OCI-LY7 (cell line): Measurements from ENCODE around the gene FUNDC2. TPM values are rescaled to one million over a fixed set of nuclear protein-coding genes. Genes with fewer than 3 reads are reported as not detected.

Experiments
- BruUV-seq: library from RNA; stranded (reverse); fragments of 400-500 nt; replicated peaks from 2 replicates; lab custom pipeline; 2021; lab: Mats Ljungman, UMichigan
- CTCF ChIA-PET: fragments of 300-600 bp; sonication (Branson Sonifier 250); formaldehyde crosslinking; loops from one replicate; lab custom pipeline; 2022; ENCODE audit warnings: antibody characterized with exemption; ENCODE audit not compliant: unreplicated experiment; lab: Charles Lee
- POLR2A ChIA-PET: fragments of 300-600 bp; sonication (Branson Sonifier 250); formaldehyde crosslinking; loops from one replicate; lab custom pipeline; 2022; ENCODE audit warnings: antibody characterized with exemption; lab: Charles Lee
- DNase-seq: peaks from one replicate; pipeline ENCODE4 v3.0.0-alpha.2; 2015; ENCODE audit warnings: low spot score
- H2AFZ ChIP-seq: fragments of 200-600 bp; sonication (generic), shearing (Covaris generic); 2 replicates; pipeline ENCODE4 v1.6.1; 2014; ENCODE audit warnings: mild to moderate bottlenecking, antibody characterized with exemption, low read length, moderate library complexity
- H3K27ac ChIP-seq: fragments of 200-600 bp; sonication (generic); 2 replicates; pipeline ENCODE4 v1.5.1; 2014; ENCODE audit warnings: mixed run types, low read depth, mild to moderate bottlenecking, moderate library complexity, low read length, inconsistent platforms; ENCODE audit not compliant: poor library complexity, severe bottlenecking
- H3K36me3 ChIP-seq: fragments of 200-600 bp; sonication (generic); 2 replicates; pipeline ENCODE4 v1.6.1; 2014; ENCODE audit warnings: mild to moderate bottlenecking, antibody characterized with exemption, low read length, moderate library complexity, mixed read lengths; ENCODE audit not compliant: insufficient read depth
- H3K4me1 ChIP-seq: fragments of 200-600 bp; sonication (generic); 2 replicates; pipeline ENCODE4 v1.5.1; 2014; ENCODE audit warnings: mild to moderate bottlenecking, low read length; ENCODE audit not compliant: insufficient read depth, poor library complexity, severe bottlenecking
- H3K4me2 ChIP-seq: fragments of 200-600 bp; sonication (generic); 2 replicates; pipeline ENCODE4 v1.6.1; 2014; ENCODE audit warnings: mild to moderate bottlenecking, low read length
- H3K4me3 ChIP-seq: fragments of 200-600 bp; sonication (generic); 2 replicates; pipeline ENCODE4 v1.5.1; 2014; ENCODE audit warnings: mild to moderate bottlenecking, low read depth, low read length; ENCODE audit not compliant: poor library complexity, severe bottlenecking
- H3K79me2 ChIP-seq: fragments of 200-600 bp; sonication (generic); 2 replicates; pipeline ENCODE4 v1.6.1; 2016; ENCODE audit warnings: low read depth, mild to moderate bottlenecking, low read length, moderate library complexity, mixed read lengths; ENCODE audit not compliant: insufficient read depth
- H3K9me2 ChIP-seq: fragments of 200-600 bp; sonication (generic); 2 replicates; pipeline ENCODE4 v1.6.1; 2016; ENCODE audit warnings: mild to moderate bottlenecking, low read length, mixed read lengths; ENCODE audit not compliant: insufficient read depth
- H3K9me3 ChIP-seq: fragments of 200-600 bp; sonication (generic); 2 replicates; pipeline ENCODE4 v1.6.1; 2014; ENCODE audit warnings: mild to moderate bottlenecking, mixed run types, low read length, mixed read lengths
- H4K20me1 ChIP-seq: fragments of 200-600 bp; sonication (generic); 2 replicates; pipeline ENCODE4 v1.6.1; 2014; ENCODE audit warnings: mild to moderate bottlenecking, antibody characterized with exemption, low read length, moderate library complexity, mixed read lengths; ENCODE audit not compliant: insufficient read depth
- CTCF ChIP-seq: fragments of 200-600 bp; sonication (generic); conservative IDR thresholded peaks from 2 replicates; pipeline ENCODE4 v1.5.1; 2014; ENCODE audit warnings: mild to moderate bottlenecking, antibody characterized with exemption, low read length, moderate library complexity, mixed read lengths
- EZH2phosphoT487 ChIP-seq: fragments of 200-600 bp; sonication (generic); IDR thresholded peaks from 2 replicates; pipeline ENCODE4 v1.6.1; 2018; ENCODE audit warnings: low read depth, borderline replicate concordance, mild to moderate bottlenecking, mixed run types, antibody characterized with exemption, low read length, moderate library complexity, mixed read lengths
- intact Hi-C: fragments of 100-400 bp; cut with micrococcal nuclease; formaldehyde crosslinking; loops from one replicate; pipeline ENCODE4 v1.10.0; 2022; ENCODE audit not compliant: unreplicated experiment
- total RNA-seq, 2 experiments: library from RNA; depleted of rRNA in 1 of 2; stranded (reverse); fragments of >200 nt in 1 of 2; shearing (Covaris generic) in 1 of 2; gene quantifications; 2 replicates each; pipeline ENCODE4 v1.2.3, GENCODE V29; 2014 to 2022

Gene FUNDC2
- total RNA-seq, 2 experiments from 2014 or later = 37.2 to 50.0 TPM

DNA sequence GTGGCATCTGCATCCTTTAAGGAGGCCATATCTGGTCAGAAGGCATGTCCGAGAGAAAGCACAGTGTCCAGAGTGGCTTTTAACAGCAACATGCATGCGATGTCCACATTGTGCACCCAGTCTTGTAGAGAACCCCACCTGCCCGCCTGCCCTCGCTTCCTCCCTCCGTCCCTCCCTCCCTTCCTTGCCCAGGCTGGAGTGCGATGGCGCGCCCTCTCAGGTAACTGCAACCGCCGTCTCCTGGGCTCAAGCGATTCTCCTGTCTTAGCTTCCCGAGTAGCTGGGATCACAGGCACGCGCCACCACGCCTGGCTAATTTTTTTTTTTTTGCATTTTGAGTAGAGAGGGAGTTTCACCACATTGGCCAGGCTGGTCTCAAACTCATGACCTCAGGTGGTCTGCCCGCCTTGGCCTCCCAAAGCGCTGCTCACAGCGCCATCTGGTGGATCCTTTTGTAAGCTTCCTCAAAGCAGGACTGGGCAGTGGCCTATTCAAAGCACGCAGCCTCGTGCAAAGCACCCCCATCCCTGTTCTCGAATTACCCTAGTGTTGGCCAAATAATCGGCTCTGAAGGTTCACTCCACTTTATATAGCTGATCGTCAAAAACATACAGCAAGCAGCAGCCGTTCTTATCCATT, 59.7 kb downstream of the FUNDC2 start:
- Histone ChIP-seq H3K9me3 (no peaks in the 10 kb centered on the region), H3K36me3 (peaks cover 51% of the 10 kb centered on the region), H3K4me3 (no peak overlapping the region), H3K27ac (no peak overlapping the region), H4K20me1 (no peaks in the 10 kb centered on the region), H3K79me2 (no peaks in the 10 kb centered on the region), H2AFZ (no peak overlapping the region), H3K4me2 (no peak overlapping the region), H3K4me1 (no peaks in the 10 kb centered on the region), H3K9me2 (no peaks in the 10 kb centered on the region)
- ChIA-PET CTCF (no interaction called here), POLR2A (interaction anchor here (0.6 kb wide), 1 partner anchor 35 kb away, joined by 7 read pairs; no protein-coding TSS in a partner anchor)
- TF ChIP-seq CTCF (peak; percentile 69), EZH2phosphoT487 (no peak)
- DNase-seq = peak; percentile 44
- intact Hi-C loops = loop anchor here (1.0 kb wide), 1 partner anchor 105 kb away; no protein-coding TSS in a partner anchor
- BruUV-seq = no TSS peak

GRCh38 chrX:155086961-155087735, 60.5 kb downstream of the FUNDC2 start:
- CTCF ChIA-PET = no interaction called here
- H3K9me2 ChIP-seq = no peaks in the 10 kb centered on the region
- DNase-seq = no peak
- H3K4me2 ChIP-seq = no peak overlapping the region
- POLR2A ChIA-PET = interaction anchor here (0.7 kb wide), 1 partner anchor 9 kb away, joined by 3 read pairs; no protein-coding TSS in a partner anchor
- no peak overlapping the region for H2AFZ ChIP-seq
- intact Hi-C loops = loop anchor here (1.0 kb wide), 1 partner anchor 106 kb away; no protein-coding TSS in a partner anchor
- H4K20me1 ChIP-seq = no peaks in the 10 kb centered on the region
- H3K9me3 ChIP-seq = no peaks in the 10 kb centered on the region
- no peak overlapping the region for H3K27ac ChIP-seq
- H3K36me3 ChIP-seq = peaks cover 51% of the 10 kb centered on the region
- no peak overlapping the region for H3K4me3 ChIP-seq
- no peaks in the 10 kb centered on the region for H3K79me2 ChIP-seq
- TF ChIP-seq EZH2phosphoT487 = no peak
- BruUV-seq = no TSS peak
- no peaks in the 10 kb centered on the region for H3K4me1 ChIP-seq

DNA sequence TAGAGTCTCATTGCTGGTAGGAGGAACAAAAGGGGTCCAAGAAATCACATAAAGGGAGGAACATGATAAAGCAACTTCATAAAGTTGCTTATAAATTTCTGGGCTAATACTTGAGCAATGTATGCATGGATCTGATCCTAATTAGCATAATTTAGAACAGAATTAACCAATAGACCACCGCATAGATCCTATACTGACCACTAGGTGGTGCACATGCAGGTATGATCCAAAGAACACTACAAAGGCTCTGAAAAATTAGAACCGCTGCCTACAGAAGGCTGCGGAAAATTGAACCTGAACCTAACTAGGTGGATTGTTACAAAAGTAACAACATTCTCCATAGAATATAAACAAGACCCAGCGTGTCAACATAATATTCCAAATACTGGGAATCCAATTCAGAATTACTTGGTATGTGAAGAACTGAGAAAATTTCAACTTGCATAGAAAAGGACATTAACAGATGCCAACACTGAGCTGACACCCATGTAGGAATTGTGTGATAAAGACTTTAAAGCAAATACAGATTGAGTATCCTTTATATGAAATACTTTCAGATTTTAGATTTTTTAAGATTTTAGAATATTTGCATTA, 67.9 kb downstream of the FUNDC2 start:
- Histone ChIP-seq H3K27ac (no peak overlapping the region), H3K4me2 (no peak overlapping the region), H2AFZ (no peak overlapping the region), H3K9me2 (no peaks in the 10 kb centered on the region), H4K20me1 (no peaks in the 10 kb centered on the region), H3K36me3 (peaks cover 52% of the 10 kb centered on the region), H3K4me3 (no peak overlapping the region), H3K79me2 (no peaks in the 10 kb centered on the region), H3K9me3 (no peaks in the 10 kb centered on the region), H3K4me1 (no peaks in the 10 kb centered on the region)
- intact Hi-C loops = no loop called here
- DNase-seq = peak; percentile 46
- no TSS peak for BruUV-seq
- ChIA-PET POLR2A (interaction anchor here (1.3 kb wide), 1 partner anchor 17 kb away, joined by 3 read pairs; no protein-coding TSS in a partner anchor), CTCF (no interaction called here)
- TF ChIP-seq EZH2phosphoT487 = no peak
- peak; percentile 79 for TF ChIP-seq CTCF
